Large intestine (tissue), 3 donors: ENCODE measurements around the gene LAMP5. TPM values are rescaled to one million over a fixed set of nuclear protein-coding genes. Genes with fewer than 3 reads are reported as not detected.

Experiments
- DNase-seq, 2 donors: peaks; one replicate each; pipeline versions ENCODE4 v3.0.0 to v3.0.0-alpha.2; 2013
- H3K27ac ChIP-seq: one replicate; pipeline ENCODE4 v1.5.1; 2013; ENCODE audit warnings: low read length
- H3K27me3 ChIP-seq: 2 replicates; pipeline ENCODE4 v1.6.1; 2013; ENCODE audit warnings: low read length; ENCODE audit not compliant: control insufficient read depth, insufficient read depth
- H3K36me3 ChIP-seq: 2 replicates; pipeline ENCODE4 v1.6.1; 2013; ENCODE audit warnings: low read length; ENCODE audit not compliant: control insufficient read depth, insufficient read depth
- H3K4me1 ChIP-seq: one replicate; pipeline ENCODE4 v1.6.1; 2013; ENCODE audit warnings: low read length; ENCODE audit not compliant: control insufficient read depth, insufficient read depth
- H3K4me3 ChIP-seq: one replicate; pipeline ENCODE4 v1.5.1; 2013; ENCODE audit warnings: low read length
- H3K9me3 ChIP-seq: one replicate; pipeline ENCODE4 v1.6.1; 2013; ENCODE audit warnings: mild to moderate bottlenecking, low read depth, low read length, moderate library complexity; ENCODE audit not compliant: control insufficient read depth
- WGBS: methylation state at CpG from one replicate; pipeline ENCODE4 v1.1.5; 2013; ENCODE audit warnings: low lambda C conversion rate; ENCODE audit not compliant: insufficient coverage; 5-methylcytosine and 5-hydroxymethylcytosine counted together
- polyA plus RNA-seq: library from polyadenylated mRNA; unstranded; fragments of 120-200 nt; gene quantifications from one replicate; pipeline ENCODE4 v1.2.1, GENCODE V29; 2013

LAMP5 gene
- polyA plus RNA-seq, 1 donor, result 4.6 TPM

DNA sequence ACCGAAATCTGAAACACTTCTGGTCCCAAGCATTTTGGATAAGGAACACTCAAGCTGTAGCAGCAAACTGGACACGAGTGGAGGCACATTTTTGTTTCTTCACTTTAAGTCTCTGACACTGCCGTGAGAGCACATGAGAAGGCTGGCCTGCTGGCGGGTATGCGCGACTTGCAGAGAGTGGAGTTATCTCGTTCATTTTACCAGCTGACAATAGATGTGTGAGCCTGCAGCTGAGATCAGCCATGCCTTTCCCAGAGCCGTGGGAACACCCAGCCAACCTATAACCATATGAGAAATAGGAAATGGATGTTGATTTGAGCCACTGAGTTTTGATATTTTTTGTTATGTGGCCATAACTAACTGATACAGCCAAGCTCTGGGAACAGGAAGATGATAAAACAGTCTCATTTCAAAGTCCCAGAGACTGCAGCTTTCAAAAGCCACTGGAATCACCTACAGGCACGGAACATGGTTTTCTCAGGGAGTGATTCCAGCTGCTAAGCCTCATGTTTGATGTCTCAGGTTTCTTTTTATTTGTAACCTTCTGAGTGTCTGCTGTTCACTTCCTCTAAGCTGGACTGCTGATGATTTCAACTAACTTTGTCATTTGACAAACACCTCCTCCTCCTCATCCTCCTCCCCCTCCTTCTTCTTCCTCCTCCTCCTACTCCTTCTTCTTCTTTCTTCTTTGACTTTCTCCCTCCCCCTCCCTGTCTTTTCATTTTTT, 28.6 kb upstream of the LAMP5 start:
- Histone ChIP-seq H3K4me1 (no peaks in the 10 kb centered on the region), H3K4me3 (no peak overlapping the region), H3K9me3 (no peaks in the 10 kb centered on the region), H3K27me3 (no peaks in the 10 kb centered on the region), H3K36me3 (no peaks in the 10 kb centered on the region), H3K27ac (no peak overlapping the region)
- WGBS, result 80% methylated on average over 1 of the region's 9 CpGs
- no peak for DNase-seq

DNA sequence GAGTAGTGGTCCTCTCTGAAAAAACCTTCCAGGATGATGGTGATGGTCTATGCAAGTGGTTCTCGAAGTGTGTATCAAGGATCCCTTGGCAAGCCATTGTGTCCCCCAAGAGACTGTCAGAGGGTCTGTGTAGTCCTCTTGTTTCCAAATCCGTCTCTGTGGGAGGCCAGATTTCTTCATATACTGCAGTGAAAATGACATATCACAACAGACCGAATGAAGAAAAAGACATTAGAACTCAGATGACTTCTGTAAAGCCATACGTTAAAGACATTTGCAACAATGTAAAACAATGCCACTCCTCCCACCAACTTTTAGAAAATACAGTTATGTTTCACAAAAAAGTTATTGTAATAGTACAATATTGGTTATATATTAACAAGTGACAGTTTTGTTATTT, 27.2 kb upstream of the LAMP5 start:
- no peaks in the 10 kb centered on the region for H3K9me3 ChIP-seq
- WGBS, result 92% methylated on average over 2 of the region's 4 CpGs
- H3K36me3 ChIP-seq, result no peaks in the 10 kb centered on the region
- H3K27ac ChIP-seq, result no peak overlapping the region
- H3K4me1 ChIP-seq, result no peaks in the 10 kb centered on the region
- H3K4me3 ChIP-seq, result no peak overlapping the region
- no peaks in the 10 kb centered on the region for H3K27me3 ChIP-seq
- no peak for DNase-seq

DNA sequence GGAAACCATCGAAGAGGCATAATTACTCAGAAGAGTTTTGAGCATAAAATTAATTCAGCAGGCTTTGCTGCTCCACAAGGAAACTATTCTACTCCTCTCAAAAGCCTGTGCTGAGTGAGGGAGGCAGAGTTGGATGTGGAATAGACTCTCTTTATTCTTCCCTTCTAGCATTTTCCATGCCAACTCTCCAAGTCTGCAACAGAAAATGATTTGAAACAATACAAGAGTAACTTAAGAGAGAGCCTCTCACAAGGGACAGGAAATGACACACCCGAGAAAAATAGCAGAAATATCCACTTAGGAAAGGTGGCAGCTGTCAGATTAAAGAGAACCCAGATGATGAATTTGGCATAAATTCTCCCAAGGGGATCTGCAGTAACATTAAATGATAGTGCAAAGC, 26.3 kb upstream of the LAMP5 start:
- WGBS, result 60% methylated on average over 1 of the region's 2 CpGs
- no peaks in the 10 kb centered on the region for H3K4me1 ChIP-seq
- no peaks in the 10 kb centered on the region for H3K36me3 ChIP-seq
- no peak overlapping the region for H3K4me3 ChIP-seq
- DNase-seq, result no peak
- no peaks in the 10 kb centered on the region for H3K9me3 ChIP-seq
- H3K27me3 ChIP-seq, result no peaks in the 10 kb centered on the region
- no peak overlapping the region for H3K27ac ChIP-seq

- H3K4me1 ChIP-seq, result no peaks in the 10 kb centered on the region
- H3K4me3 ChIP-seq, result no peak overlapping the region
- DNase-seq, result no peak
- H3K27me3 ChIP-seq, result no peaks in the 10 kb centered on the region
- H3K9me3 ChIP-seq, result no peaks in the 10 kb centered on the region
- 94% methylated on average over 2 of the region's 3 CpGs for WGBS
- no peak overlapping the region for H3K27ac ChIP-seq
- H3K36me3 ChIP-seq, result no peaks in the 10 kb centered on the region
Measured at GRCh38 chr20:9490161-9490560, 24.2 kb upstream of the LAMP5 start.

DNA sequence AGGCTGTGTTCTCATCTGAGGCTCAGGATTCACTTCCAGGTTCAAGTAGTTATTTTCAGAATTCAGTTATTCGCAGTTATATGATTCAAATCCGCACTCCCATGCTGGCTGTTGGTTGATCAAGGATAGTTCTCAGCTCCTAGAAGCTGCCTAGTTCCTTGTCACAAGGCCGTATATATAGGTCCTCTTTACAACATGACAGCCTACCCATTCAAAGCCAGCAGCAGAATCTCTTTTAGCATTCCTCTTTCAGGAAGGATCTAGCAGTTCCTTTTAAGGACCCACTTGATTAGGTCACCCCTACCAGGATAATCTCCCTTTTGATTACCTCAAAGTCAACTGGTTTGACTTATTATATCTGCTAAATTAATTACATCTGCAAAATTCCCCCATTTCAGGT, 23.8 kb upstream of the LAMP5 start:
- H3K27me3 ChIP-seq, result no peaks in the 10 kb centered on the region
- no peak overlapping the region for H3K27ac ChIP-seq
- H3K9me3 ChIP-seq, result no peaks in the 10 kb centered on the region
- no peaks in the 10 kb centered on the region for H3K36me3 ChIP-seq
- H3K4me3 ChIP-seq, result no peak overlapping the region
- no peaks in the 10 kb centered on the region for H3K4me1 ChIP-seq
- no peak for DNase-seq
- WGBS, result 100% methylated on average over 1 of the region's 3 CpGs

- Histone ChIP-seq H3K9me3 (no peaks in the 10 kb centered on the region), H3K4me1 (no peaks in the 10 kb centered on the region), H3K36me3 (no peaks in the 10 kb centered on the region), H3K27me3 (no peaks in the 10 kb centered on the region), H3K4me3 (no peak overlapping the region), H3K27ac (no peak overlapping the region)
- no peak for DNase-seq
- WGBS, result no CpG with 5 or more reads among the region's 1 CpG
Measured at GRCh38 chr20:9491324-9491723, 23.1 kb upstream of the LAMP5 start.

GRCh38 chr20:9492067-9492466, 22.3 kb upstream of the LAMP5 start:
- Histone ChIP-seq H3K9me3 (no peaks in the 10 kb centered on the region), H3K27ac (no peak overlapping the region), H3K27me3 (no peaks in the 10 kb centered on the region), H3K4me3 (no peak overlapping the region), H3K4me1 (no peaks in the 10 kb centered on the region), H3K36me3 (no peaks in the 10 kb centered on the region)
- no peak for DNase-seq
- WGBS, result 20% methylated on average over 1 of the region's 4 CpGs

GRCh38 chr20:9493803-9494202, 20.6 kb upstream of the LAMP5 start:
- Histone ChIP-seq H3K27me3 (no peaks in the 10 kb centered on the region), H3K9me3 (no peaks in the 10 kb centered on the region), H3K27ac (no peak overlapping the region), H3K4me1 (no peaks in the 10 kb centered on the region), H3K36me3 (no peaks in the 10 kb centered on the region), H3K4me3 (no peak overlapping the region)
- DNase-seq, result no peak
- no CpG with 5 or more reads among the region's 2 CpGs for WGBS

DNA sequence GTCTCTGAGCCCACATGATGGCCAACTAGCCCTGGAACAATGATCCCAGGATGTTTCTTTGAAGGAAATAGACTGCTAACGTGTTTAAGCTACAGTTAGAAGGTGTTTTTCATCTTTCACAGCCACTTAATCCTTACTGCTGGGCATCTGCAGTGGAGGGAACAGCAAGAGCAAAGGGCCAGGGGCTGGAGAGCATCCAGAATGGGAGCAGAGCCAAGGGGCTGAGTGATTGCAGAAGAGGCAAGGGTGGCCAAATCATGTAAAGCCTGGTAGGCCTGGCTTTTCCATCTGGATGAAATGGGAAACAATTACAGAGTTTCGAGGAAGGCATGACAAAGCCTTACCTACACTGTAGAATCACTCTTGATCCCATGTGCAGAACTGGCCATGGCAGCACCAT, 18.7 kb upstream of the LAMP5 start:
- H3K4me3 ChIP-seq, result no peak overlapping the region
- no peaks in the 10 kb centered on the region for H3K36me3 ChIP-seq
- WGBS, result no CpG with 5 or more reads among the region's 2 CpGs
- H3K4me1 ChIP-seq, result no peaks in the 10 kb centered on the region
- H3K27me3 ChIP-seq, result no peaks in the 10 kb centered on the region
- H3K9me3 ChIP-seq, result no peaks in the 10 kb centered on the region
- no peak for DNase-seq
- H3K27ac ChIP-seq, result no peak overlapping the region

DNA sequence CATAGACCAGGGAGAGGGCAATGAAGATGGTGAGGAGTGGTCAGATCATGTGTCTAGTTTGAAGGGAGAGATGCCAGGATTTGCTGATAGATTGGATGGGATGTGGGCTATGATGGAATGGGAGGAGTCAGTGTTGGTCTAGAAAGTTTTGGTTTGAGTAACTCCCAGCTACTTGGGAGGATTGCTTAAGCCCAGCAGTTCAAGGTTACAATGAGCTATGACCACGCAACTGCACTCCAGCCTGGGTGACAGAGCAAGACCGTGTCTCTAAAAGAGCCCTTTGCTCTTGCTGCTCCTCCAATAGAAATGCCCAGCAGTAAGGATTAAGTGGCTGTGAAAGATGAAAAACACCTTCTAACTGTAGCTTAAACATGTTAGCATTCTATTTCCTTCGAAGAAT, 18.2 kb upstream of the LAMP5 start:
- H3K9me3 ChIP-seq, result no peaks in the 10 kb centered on the region
- WGBS, result no CpG with 5 or more reads among the region's 3 CpGs
- no peak overlapping the region for H3K27ac ChIP-seq
- no peak for DNase-seq
- H3K27me3 ChIP-seq, result no peaks in the 10 kb centered on the region
- H3K4me1 ChIP-seq, result no peaks in the 10 kb centered on the region
- H3K4me3 ChIP-seq, result no peak overlapping the region
- no peaks in the 10 kb centered on the region for H3K36me3 ChIP-seq

DNA sequence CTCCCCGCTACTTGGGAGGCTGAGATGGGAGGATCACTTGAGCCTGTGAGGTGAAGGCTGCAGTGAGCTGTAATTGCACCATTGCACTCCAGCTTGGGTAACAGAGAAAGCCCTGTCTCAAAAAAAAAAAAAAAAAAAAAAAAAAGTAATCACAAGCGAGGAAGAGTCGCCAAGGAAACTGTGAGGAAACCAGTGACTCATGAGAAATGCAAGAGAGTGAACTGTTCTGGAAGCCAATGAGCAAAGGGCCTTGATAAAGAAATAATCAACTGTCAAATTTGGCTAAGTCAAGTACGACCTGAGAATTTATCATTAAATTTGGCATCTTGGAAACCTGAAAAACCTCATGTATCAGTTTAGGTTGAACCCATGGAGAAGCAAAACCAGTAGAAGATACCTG, 16.1 kb upstream of the LAMP5 start:
- WGBS, result 100% methylated on average over 1 of the region's 4 CpGs
- H3K27me3 ChIP-seq, result no peaks in the 10 kb centered on the region
- H3K9me3 ChIP-seq, result no peaks in the 10 kb centered on the region
- H3K27ac ChIP-seq, result no peak overlapping the region
- H3K36me3 ChIP-seq, result no peaks in the 10 kb centered on the region
- DNase-seq, result no peak
- no peaks in the 10 kb centered on the region for H3K4me1 ChIP-seq
- H3K4me3 ChIP-seq, result no peak overlapping the region
